GM23338 (cell line): ENCODE results near the gene FOXC2. TPM values are rescaled to one million over a fixed set of nuclear protein-coding genes. Genes with fewer than 3 reads are reported as not detected.

ENCODE experiments used
- ATAC-seq: fragments of 200-7000 bp; cut with Tn5 transposase; 3 replicates; pipeline ENCODE4 v1.9.1; 2020
- DNase-seq: peaks from one replicate; pipeline ENCODE4 v3.0.0-alpha.2; 2015; ENCODE audit warnings: low spot score
- H2AFZ ChIP-seq: fragments of 200-600 bp; sonication (generic); 2 replicates; pipeline ENCODE4 v1.8.0; 2016; ENCODE audit warnings: antibody characterized with exemption, mild to moderate bottlenecking, moderate library complexity
- H3F3A ChIP-seq: fragments of 200-600 bp; sonication (generic); replicated peaks from 2 replicates; pipeline ENCODE4 v1.8.0; 2017; ENCODE audit warnings: antibody characterized with exemption, mixed run types, low read depth
- H3K27ac ChIP-seq: fragments of 200-600 bp; sonication (generic); 2 replicates; pipeline ENCODE4 v1.6.1; 2016; ENCODE audit warnings: low read depth
- H3K27me3 ChIP-seq: fragments of 200-600 bp; sonication (generic); 2 replicates; pipeline ENCODE4 v1.8.0; 2016; ENCODE audit warnings: mild to moderate bottlenecking, mixed run types, moderate library complexity; ENCODE audit not compliant: insufficient read depth
- H3K36me3 ChIP-seq: fragments of 200-600 bp; sonication (generic); 2 replicates; pipeline ENCODE4 v1.8.0; 2016; ENCODE audit warnings: mild to moderate bottlenecking; ENCODE audit not compliant: insufficient read depth
- H3K4me1 ChIP-seq: fragments of 200-600 bp; sonication (generic); 2 replicates; pipeline ENCODE4 v1.8.0; 2016; ENCODE audit warnings: mild to moderate bottlenecking, moderate library complexity; ENCODE audit not compliant: insufficient read depth
- H3K4me2 ChIP-seq: fragments of 200-600 bp; sonication (generic); 2 replicates; pipeline ENCODE4 v1.7.1; 2017; ENCODE audit warnings: mixed run types
- H3K4me3 ChIP-seq: fragments of 200-600 bp; sonication (generic); 2 replicates; pipeline ENCODE4 v1.6.1; 2016; ENCODE audit warnings: mixed run types
- H3K79me2 ChIP-seq: fragments of 200-600 bp; sonication (generic); replicated peaks from 2 replicates; pipeline ENCODE4 v1.8.0; 2017; ENCODE audit warnings: mild to moderate bottlenecking; ENCODE audit not compliant: insufficient read depth
- H3K9me2 ChIP-seq: fragments of 200-600 bp; sonication (generic); 2 replicates; pipeline ENCODE4 v1.8.0; 2017; ENCODE audit not compliant: insufficient read depth
- H4K20me1 ChIP-seq: fragments of 200-600 bp; sonication (generic); replicated peaks from 2 replicates; pipeline ENCODE4 v1.8.0; 2017; ENCODE audit warnings: mild to moderate bottlenecking; ENCODE audit not compliant: insufficient read depth
- H3K27ac Mint-ChIP-seq: 2 replicates; pipeline ENCODE4 v1.8.0; 2020; ENCODE audit warnings: inconsistent platforms, mild to moderate bottlenecking, moderate library complexity, mixed read lengths
- H3K27me3 Mint-ChIP-seq: 3 replicates; pipeline ENCODE4 v1.8.0; 2022; ENCODE audit warnings: low read depth, mild to moderate bottlenecking, moderate library complexity, mixed read lengths, inconsistent platforms; ENCODE audit not compliant: insufficient read depth, poor library complexity
- H3K36me3 Mint-ChIP-seq: 3 replicates; pipeline ENCODE4 v1.8.0; 2021; ENCODE audit warnings: low read depth, mild to moderate bottlenecking, inconsistent platforms, moderate library complexity, mixed read lengths
- H3K4me1 Mint-ChIP-seq: 3 replicates; pipeline ENCODE4 v1.8.0; 2020; ENCODE audit warnings: mild to moderate bottlenecking, inconsistent platforms, mixed read lengths
- H3K4me3 Mint-ChIP-seq: 3 replicates; pipeline ENCODE4 v1.8.0; 2021; ENCODE audit warnings: moderate library complexity, mild to moderate bottlenecking, inconsistent platforms, mixed read lengths
- H3K9me3 Mint-ChIP-seq: 3 replicates; pipeline ENCODE4 v1.8.0; 2020; ENCODE audit warnings: moderate library complexity, mild to moderate bottlenecking, inconsistent platforms, mixed read lengths
- CREB1 ChIP-seq: fragments of 250-450 bp; sonication (Bioruptor Pico); IDR thresholded peaks from 2 replicates; pipeline ENCODE4 v1.5.0; 2020; ENCODE audit warnings: low read depth, mild to moderate bottlenecking, moderate library complexity
- CTCF ChIP-seq, 2 experiments: fragments of 200-600 bp in 1 of 2; sonication (generic) in 1 of 2; conservative IDR thresholded peaks; 2 replicates each; pipeline versions ENCODE4 v1.5.1 to v1.6.1; 2016 to 2017; ENCODE audit warnings: antibody characterized with exemption in 2 of 2, low read depth in 2 of 2, mild to moderate bottlenecking in 2 of 2, moderate library complexity in 1 of 2
- EZH2 ChIP-seq: fragments of 200-600 bp; sonication (generic); IDR thresholded peaks from one replicate; pipeline ENCODE4 v1.8.0; 2017; ENCODE audit warnings: antibody characterized with exemption, mild to moderate bottlenecking, low read depth; ENCODE audit not compliant: unreplicated experiment
- EZH2phosphoT487 ChIP-seq: fragments of 200-600 bp; sonication (generic); IDR thresholded peaks from one replicate; pipeline ENCODE4 v1.8.1; 2018; ENCODE audit warnings: antibody characterized with exemption; ENCODE audit not compliant: unreplicated experiment
- JUNB ChIP-seq: IDR thresholded peaks from one replicate; pipeline ENCODE4 v1.6.1; 2016; ENCODE audit warnings: antibody characterized with exemption; ENCODE audit not compliant: unreplicated experiment
- NANOG ChIP-seq: IDR thresholded peaks from 2 replicates; pipeline ENCODE4 v1.6.1; 2016; ENCODE audit warnings: antibody characterized with exemption, borderline replicate concordance
- POLR2AphosphoS5 ChIP-seq: IDR thresholded peaks from 2 replicates; pipeline ENCODE4 v1.6.1; 2016; ENCODE audit warnings: antibody characterized with exemption, low read depth
- STAT1 ChIP-seq: IDR thresholded peaks from one replicate; pipeline ENCODE4 v1.6.1; 2016; ENCODE audit warnings: antibody characterized with exemption; ENCODE audit not compliant: unreplicated experiment
- ZNF114 ChIP-seq: fragments of 250-450 bp; sonication (Bioruptor Pico); IDR thresholded peaks from 2 replicates; pipeline ENCODE4 v1.5.0; 2020; ENCODE audit warnings: mild to moderate bottlenecking, moderate library complexity
- ZNF331 ChIP-seq: fragments of 250-450 bp; sonication (Bioruptor Pico); IDR thresholded peaks from 2 replicates; pipeline ENCODE4 v1.5.0; 2020; ENCODE audit warnings: low read depth, mild to moderate bottlenecking, moderate library complexity
- polyA plus RNA-seq: library from polyadenylated mRNA; unstranded; fragments of >200 nt; fragmentation: Nextera tagmentation; extraction: Ambion mirVana; gene quantifications from 2 replicates; pipeline ENCODE4 v1.2.1, GENCODE V29; 2016
- total RNA-seq: library from RNA; depleted of rRNA; stranded (reverse); fragments of >200 nt; shearing (Covaris generic); gene quantifications from 2 replicates; pipeline ENCODE4 v1.2.3, GENCODE V29; 2014
- TF ChIP-seq, protein P1 (sequence below): IDR thresholded peaks from one replicate; pipeline ENCODE4 v1.6.1; 2018; ENCODE audit warnings: antibody characterized with exemption; ENCODE audit not compliant: unreplicated experiment
- TF ChIP-seq, protein P2 (sequence below): IDR thresholded peaks from 2 replicates; pipeline ENCODE4 v1.6.1; 2016; ENCODE audit warnings: antibody characterized with exemption
- TF ChIP-seq, protein P3 (sequence below): fragments of 250-450 bp; sonication (Bioruptor Pico); IDR thresholded peaks from 2 replicates; pipeline ENCODE4 v1.5.0; 2020; ENCODE audit warnings: mild to moderate bottlenecking, moderate library complexity

Gene FOXC2
- total and polyA plus RNA-seq, 2 experiments from 2014 or later, result 0.16 TPM; not detected in 1

GRCh38 chr16:86581458-86581857, 14.8 kb downstream of the FOXC2 start:
- no peak for ATAC-seq
- no peak overlapping the region for H3K4me3 ChIP-seq
- H3K4me2 ChIP-seq, result no peak overlapping the region
- peaks cover 17% of the 10 kb centered on the region for H3K4me1 ChIP-seq
- H3K9me2 ChIP-seq, result no peaks in the 10 kb centered on the region
- DNase-seq, result no peak
- Mint-ChIP-seq H3K36me3 (no peaks in the 10 kb centered on the region; the same call in 2 of the 3 replicates), H3K27ac (no peak overlapping the region), H3K9me3 (no peaks in the 10 kb centered on the region; the same call in 2 of the 3 replicates), H3K4me1 (peaks cover 30% of the 10 kb centered on the region), H3K27me3 (peaks cover 52% of the 10 kb centered on the region), H3K4me3 (no peak overlapping the region)
- peaks cover 7% of the 10 kb centered on the region for H3F3A ChIP-seq
- TF ChIP-seq STAT1 (no peak), JUNB (no peak), EZH2phosphoT487 (no peak), ZNF331 (CRISPR knock-in tag) (no peak), CREB1 (no peak), CTCF (conservative IDR thresholded peaks at IDR 0.05; ENCODE audit: low read depth in 2 of 2) (no peak), ZNF114 (no peak), EZH2 (no peak), POLR2AphosphoS5 (no peak), NANOG (no peak)
- TF ChIP-seq, protein P1, sequence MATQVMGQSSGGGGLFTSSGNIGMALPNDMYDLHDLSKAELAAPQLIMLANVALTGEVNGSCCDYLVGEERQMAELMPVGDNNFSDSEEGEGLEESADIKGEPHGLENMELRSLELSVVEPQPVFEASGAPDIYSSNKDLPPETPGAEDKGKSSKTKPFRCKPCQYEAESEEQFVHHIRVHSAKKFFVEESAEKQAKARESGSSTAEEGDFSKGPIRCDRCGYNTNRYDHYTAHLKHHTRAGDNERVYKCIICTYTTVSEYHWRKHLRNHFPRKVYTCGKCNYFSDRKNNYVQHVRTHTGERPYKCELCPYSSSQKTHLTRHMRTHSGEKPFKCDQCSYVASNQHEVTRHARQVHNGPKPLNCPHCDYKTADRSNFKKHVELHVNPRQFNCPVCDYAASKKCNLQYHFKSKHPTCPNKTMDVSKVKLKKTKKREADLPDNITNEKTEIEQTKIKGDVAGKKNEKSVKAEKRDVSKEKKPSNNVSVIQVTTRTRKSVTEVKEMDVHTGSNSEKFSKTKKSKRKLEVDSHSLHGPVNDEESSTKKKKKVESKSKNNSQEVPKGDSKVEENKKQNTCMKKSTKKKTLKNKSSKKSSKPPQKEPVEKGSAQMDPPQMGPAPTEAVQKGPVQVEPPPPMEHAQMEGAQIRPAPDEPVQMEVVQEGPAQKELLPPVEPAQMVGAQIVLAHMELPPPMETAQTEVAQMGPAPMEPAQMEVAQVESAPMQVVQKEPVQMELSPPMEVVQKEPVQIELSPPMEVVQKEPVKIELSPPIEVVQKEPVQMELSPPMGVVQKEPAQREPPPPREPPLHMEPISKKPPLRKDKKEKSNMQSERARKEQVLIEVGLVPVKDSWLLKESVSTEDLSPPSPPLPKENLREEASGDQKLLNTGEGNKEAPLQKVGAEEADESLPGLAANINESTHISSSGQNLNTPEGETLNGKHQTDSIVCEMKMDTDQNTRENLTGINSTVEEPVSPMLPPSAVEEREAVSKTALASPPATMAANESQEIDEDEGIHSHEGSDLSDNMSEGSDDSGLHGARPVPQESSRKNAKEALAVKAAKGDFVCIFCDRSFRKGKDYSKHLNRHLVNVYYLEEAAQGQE, result no peak
- TF ChIP-seq, protein P2, sequence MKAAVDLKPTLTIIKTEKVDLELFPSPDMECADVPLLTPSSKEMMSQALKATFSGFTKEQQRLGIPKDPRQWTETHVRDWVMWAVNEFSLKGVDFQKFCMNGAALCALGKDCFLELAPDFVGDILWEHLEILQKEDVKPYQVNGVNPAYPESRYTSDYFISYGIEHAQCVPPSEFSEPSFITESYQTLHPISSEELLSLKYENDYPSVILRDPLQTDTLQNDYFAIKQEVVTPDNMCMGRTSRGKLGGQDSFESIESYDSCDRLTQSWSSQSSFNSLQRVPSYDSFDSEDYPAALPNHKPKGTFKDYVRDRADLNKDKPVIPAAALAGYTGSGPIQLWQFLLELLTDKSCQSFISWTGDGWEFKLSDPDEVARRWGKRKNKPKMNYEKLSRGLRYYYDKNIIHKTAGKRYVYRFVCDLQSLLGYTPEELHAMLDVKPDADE, result no peak
- TF ChIP-seq, protein P3, sequence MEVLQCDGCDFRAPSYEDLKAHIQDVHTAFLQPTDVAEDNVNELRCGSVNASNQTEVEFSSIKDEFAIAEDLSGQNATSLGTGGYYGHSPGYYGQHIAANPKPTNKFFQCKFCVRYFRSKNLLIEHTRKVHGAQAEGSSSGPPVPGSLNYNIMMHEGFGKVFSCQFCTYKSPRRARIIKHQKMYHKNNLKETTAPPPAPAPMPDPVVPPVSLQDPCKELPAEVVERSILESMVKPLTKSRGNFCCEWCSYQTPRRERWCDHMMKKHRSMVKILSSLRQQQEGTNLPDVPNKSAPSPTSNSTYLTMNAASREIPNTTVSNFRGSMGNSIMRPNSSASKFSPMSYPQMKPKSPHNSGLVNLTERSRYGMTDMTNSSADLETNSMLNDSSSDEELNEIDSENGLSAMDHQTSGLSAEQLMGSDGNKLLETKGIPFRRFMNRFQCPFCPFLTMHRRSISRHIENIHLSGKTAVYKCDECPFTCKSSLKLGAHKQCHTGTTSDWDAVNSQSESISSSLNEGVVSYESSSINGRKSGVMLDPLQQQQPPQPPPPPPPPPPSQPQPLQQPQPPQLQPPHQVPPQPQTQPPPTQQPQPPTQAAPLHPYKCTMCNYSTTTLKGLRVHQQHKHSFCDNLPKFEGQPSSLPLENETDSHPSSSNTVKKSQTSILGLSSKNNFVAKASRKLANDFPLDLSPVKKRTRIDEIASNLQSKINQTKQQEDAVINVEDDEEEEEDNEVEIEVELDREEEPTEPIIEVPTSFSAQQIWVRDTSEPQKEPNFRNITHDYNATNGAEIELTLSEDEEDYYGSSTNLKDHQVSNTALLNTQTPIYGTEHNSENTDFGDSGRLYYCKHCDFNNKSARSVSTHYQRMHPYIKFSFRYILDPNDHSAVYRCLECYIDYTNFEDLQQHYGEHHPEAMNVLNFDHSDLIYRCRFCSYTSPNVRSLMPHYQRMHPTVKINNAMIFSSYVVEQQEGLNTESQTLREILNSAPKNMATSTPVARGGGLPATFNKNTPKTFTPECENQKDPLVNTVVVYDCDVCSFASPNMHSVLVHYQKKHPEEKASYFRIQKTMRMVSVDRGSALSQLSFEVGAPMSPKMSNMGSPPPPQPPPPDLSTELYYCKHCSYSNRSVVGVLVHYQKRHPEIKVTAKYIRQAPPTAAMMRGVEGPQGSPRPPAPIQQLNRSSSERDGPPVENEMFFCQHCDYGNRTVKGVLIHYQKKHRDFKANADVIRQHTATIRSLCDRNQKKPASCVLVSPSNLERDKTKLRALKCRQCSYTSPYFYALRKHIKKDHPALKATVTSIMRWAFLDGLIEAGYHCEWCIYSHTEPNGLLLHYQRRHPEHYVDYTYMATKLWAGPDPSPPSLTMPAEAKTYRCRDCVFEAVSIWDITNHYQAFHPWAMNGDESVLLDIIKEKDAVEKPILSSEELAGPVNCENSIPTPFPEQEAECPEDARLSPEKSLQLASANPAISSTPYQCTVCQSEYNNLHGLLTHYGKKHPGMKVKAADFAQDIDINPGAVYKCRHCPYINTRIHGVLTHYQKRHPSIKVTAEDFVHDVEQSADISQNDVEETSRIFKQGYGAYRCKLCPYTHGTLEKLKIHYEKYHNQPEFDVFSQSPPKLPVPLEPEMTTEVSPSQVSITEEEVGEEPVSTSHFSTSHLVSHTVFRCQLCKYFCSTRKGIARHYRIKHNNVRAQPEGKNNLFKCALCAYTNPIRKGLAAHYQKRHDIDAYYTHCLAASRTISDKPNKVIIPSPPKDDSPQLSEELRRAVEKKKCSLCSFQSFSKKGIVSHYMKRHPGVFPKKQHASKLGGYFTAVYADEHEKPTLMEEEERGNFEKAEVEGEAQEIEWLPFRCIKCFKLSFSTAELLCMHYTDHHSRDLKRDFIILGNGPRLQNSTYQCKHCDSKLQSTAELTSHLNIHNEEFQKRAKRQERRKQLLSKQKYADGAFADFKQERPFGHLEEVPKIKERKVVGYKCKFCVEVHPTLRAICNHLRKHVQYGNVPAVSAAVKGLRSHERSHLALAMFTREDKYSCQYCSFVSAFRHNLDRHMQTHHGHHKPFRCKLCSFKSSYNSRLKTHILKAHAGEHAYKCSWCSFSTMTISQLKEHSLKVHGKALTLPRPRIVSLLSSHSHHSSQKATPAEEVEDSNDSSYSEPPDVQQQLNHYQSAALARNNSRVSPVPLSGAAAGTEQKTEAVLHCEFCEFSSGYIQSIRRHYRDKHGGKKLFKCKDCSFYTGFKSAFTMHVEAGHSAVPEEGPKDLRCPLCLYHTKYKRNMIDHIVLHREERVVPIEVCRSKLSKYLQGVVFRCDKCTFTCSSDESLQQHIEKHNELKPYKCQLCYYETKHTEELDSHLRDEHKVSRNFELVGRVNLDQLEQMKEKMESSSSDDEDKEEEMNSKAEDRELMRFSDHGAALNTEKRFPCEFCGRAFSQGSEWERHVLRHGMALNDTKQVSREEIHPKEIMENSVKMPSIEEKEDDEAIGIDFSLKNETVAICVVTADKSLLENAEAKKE (CRISPR knock-in tag), result no peak
- no peaks in the 10 kb centered on the region for H3K79me2 ChIP-seq
- no peak overlapping the region for H2AFZ ChIP-seq
- H4K20me1 ChIP-seq, result peaks cover 3% of the 10 kb centered on the region; the same call in 1 of the 2 replicates
- H3K36me3 ChIP-seq, result no peaks in the 10 kb centered on the region
- no peak overlapping the region for H3K27ac ChIP-seq
- peaks cover 71% of the 10 kb centered on the region for H3K27me3 ChIP-seq
